Prostate gland (tissue), 2 donors: ENCODE measurements around the gene THOP1. TPM values are rescaled to one million over a fixed set of nuclear protein-coding genes. Genes with fewer than 3 reads are reported as not detected.

Experiments
- DNase-seq: peaks from one replicate; pipeline ENCODE4 v3.0.0-alpha.2; 2019; ENCODE audit warnings: low spot score
- H3K27ac ChIP-seq, 2 donors: fragments of 200-600 bp; sonication (generic); 2 replicates each; pipeline ENCODE4 v1.5.1; 2017 to 2019
- H3K27me3 ChIP-seq: fragments of 200-600 bp; sonication (generic); replicated peaks from 2 replicates; pipeline ENCODE4 v1.5.1; 2019; ENCODE audit not compliant: insufficient read depth
- H3K36me3 ChIP-seq, 2 donors: fragments of 200-600 bp; sonication (generic); 1 replicate in 1 of 2; 2 replicates in 1 of 2; pipeline versions ENCODE4 v1.5.1 to v1.8.1; 2017 to 2019
- H3K4me1 ChIP-seq: fragments of 200-600 bp; sonication (generic); replicated peaks from 2 replicates; pipeline ENCODE4 v1.5.1; 2019
- H3K4me3 ChIP-seq, 2 donors: fragments of 200-600 bp; sonication (generic); 2 replicates each; pipeline ENCODE4 v1.5.1; 2017 to 2019
- H3K9me3 ChIP-seq: fragments of 200-600 bp; sonication (generic); 2 replicates; pipeline ENCODE4 v1.5.1; 2017
- POLR2A ChIP-seq: fragments of 450-650 bp; IDR thresholded peaks from one replicate; pipeline ENCODE4 v1.6.1; 2016; ENCODE audit warnings: antibody characterized with exemption, mild to moderate bottlenecking
- POLR2AphosphoS5 ChIP-seq: sonication (generic); formaldehyde crosslinking; IDR thresholded peaks from one replicate; pipeline ENCODE4 v1.6.1; 2017; ENCODE audit warnings: antibody characterized with exemption
- WGBS: methylation state at CpG from one replicate; pipeline ENCODE4 v1.1.5; 2018; 5-methylcytosine and 5-hydroxymethylcytosine counted together
- intact Hi-C: fragments of 100-400 bp; cut with DNase I; formaldehyde crosslinking; loops from one replicate; pipeline ENCODE4 v1.14.2; 2022
- total RNA-seq, 2 donors: library from RNA; depleted of rRNA; stranded (reverse); fragments of >200 nt; gene quantifications; one replicate each; pipeline ENCODE4 v1.1.0, GENCODE V29; 2016
- TF ChIP-seq, protein P1 (sequence below), 4 experiments: fragments of 200-600 bp in 2 of 4; fragments of 450-650 bp in 2 of 4; sonication (generic) in 2 of 4; IDR thresholded peaks; 1 replicate in 3 of 4; 2 replicates in 1 of 4; pipeline ENCODE4 v1.5.1; 2016 to 2019; ENCODE audit warnings: antibody characterized with exemption in 4 of 4, mild to moderate bottlenecking in 2 of 4, moderate library complexity in 2 of 4

Gene THOP1
- total RNA-seq, 2 donors from 2014 or later, result 119 to 132 TPM

DNA sequence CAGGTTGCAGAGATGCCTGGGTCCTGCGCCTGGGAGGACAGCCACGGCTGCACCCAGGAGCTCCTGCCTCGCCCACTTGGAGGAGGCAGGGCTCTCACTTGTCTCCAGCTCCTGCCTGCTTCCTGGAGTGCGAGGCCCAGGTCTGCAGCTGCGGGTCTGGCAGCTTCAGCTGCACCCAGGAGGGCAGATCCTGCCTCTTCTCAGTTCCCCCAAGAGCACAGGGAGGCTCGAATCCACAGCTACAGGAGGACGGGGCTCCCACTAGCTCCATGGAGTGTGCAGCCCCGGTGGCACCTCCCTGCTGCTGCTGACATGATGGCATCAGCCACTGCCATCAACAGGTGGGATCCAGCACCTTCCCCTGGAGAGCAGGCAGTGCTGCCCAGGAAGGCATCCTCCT lies 38.8 kb downstream of the THOP1 start:
- Histone ChIP-seq H3K27ac (no peak overlapping the region), H3K27me3 (no peaks in the 10 kb centered on the region), H3K4me3 (no peak overlapping the region), H3K36me3 (no peaks in the 10 kb centered on the region), H3K9me3 (no peaks in the 10 kb centered on the region), H3K4me1 (no peaks in the 10 kb centered on the region)
- 78% methylated on average over 8 of the region's 8 CpGs for WGBS
- intact Hi-C loops, result no loop called here
- no peak for DNase-seq
- TF ChIP-seq, protein P1, sequence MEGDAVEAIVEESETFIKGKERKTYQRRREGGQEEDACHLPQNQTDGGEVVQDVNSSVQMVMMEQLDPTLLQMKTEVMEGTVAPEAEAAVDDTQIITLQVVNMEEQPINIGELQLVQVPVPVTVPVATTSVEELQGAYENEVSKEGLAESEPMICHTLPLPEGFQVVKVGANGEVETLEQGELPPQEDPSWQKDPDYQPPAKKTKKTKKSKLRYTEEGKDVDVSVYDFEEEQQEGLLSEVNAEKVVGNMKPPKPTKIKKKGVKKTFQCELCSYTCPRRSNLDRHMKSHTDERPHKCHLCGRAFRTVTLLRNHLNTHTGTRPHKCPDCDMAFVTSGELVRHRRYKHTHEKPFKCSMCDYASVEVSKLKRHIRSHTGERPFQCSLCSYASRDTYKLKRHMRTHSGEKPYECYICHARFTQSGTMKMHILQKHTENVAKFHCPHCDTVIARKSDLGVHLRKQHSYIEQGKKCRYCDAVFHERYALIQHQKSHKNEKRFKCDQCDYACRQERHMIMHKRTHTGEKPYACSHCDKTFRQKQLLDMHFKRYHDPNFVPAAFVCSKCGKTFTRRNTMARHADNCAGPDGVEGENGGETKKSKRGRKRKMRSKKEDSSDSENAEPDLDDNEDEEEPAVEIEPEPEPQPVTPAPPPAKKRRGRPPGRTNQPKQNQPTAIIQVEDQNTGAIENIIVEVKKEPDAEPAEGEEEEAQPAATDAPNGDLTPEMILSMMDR (IDR thresholded peaks at IDR 0.05), result no peak
- TF ChIP-seq POLR2A (no peak), POLR2AphosphoS5 (no peak)

DNA sequence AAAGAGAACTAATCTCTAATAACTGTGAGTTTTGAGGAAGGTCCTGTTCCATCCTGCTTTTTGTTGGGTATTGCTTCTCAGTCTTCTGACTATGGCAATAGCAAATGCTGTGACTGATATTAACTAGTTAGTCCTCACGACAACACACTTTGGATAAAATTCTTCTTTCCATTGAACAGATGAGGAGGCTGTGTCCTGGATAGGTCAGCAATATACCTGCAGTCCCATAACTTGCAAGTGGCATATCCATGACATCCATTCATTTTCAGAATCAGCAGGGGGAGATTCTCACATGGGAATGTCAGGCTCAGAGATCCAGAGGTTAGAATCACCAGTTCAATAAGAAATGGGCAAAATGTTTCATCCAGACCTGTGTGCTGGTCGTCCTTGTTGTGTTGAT lies 41.7 kb downstream of the THOP1 start:
- Histone ChIP-seq H3K9me3 (no peaks in the 10 kb centered on the region), H3K4me1 (no peaks in the 10 kb centered on the region), H3K27me3 (no peaks in the 10 kb centered on the region), H3K4me3 (no peak overlapping the region), H3K36me3 (no peaks in the 10 kb centered on the region), H3K27ac (no peak overlapping the region)
- no peak for DNase-seq
- intact Hi-C loops, result no loop called here
- 96% methylated on average over 2 of the region's 2 CpGs for WGBS
- no peak for TF ChIP-seq POLR2A

GRCh38 chr19:2827840-2828489 lies 42.7 kb downstream of the THOP1 start:
- H3K27me3 ChIP-seq, result no peaks in the 10 kb centered on the region
- TF ChIP-seq POLR2A, result no peak
- TF ChIP-seq, protein P1 (IDR thresholded peaks at IDR 0.05), result no peak
- no peak for TF ChIP-seq POLR2AphosphoS5
- H3K4me3 ChIP-seq, result no peak overlapping the region
- WGBS, result 95% methylated on average over 13 of the region's 13 CpGs
- no peak overlapping the region for H3K27ac ChIP-seq
- intact Hi-C loops, result no loop called here
- no peak for DNase-seq
- peaks cover 2 to 5% of the 10 kb centered on the region in 2 donors for H3K36me3 ChIP-seq
- no peaks in the 10 kb centered on the region for H3K4me1 ChIP-seq
- H3K9me3 ChIP-seq, result no peaks in the 10 kb centered on the region

GRCh38 chr19:2834294-2834871 lies 49.1 kb downstream of the THOP1 start:
- no peak for DNase-seq
- H3K9me3 ChIP-seq, result no peaks in the 10 kb centered on the region
- TF ChIP-seq, protein P1 (IDR thresholded peaks at IDR 0.05), result no peak
- no peak for TF ChIP-seq POLR2AphosphoS5
- no peak for TF ChIP-seq POLR2A
- no peak overlapping the region for H3K27ac ChIP-seq
- no peaks in the 10 kb centered on the region for H3K27me3 ChIP-seq
- H3K4me3 ChIP-seq, result no peak overlapping the region
- H3K36me3 ChIP-seq, result peaks cover 11 to 19% of the 10 kb centered on the region in 2 donors
- 92% methylated on average over 19 of the region's 19 CpGs for WGBS
- intact Hi-C loops, result no loop called here
- no peaks in the 10 kb centered on the region for H3K4me1 ChIP-seq

DNA sequence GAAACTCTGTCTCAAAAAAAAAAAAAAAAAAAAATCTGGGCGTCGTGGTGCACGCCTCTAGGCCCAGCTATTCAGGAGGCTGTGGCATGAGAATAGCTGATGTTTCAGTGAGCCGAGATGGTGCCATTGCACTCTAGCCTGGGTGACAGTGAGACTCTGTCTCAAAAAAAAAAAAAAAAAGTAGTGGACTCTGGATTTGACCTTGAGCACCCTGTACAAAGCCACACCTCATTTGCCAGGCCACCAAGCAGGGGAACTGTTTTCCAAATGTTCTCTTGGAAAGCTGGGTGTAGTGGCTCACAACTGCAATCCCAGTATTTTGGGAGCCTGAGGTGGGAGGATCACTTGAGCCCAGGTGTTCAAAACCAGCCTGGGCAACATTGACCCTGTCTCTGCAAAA lies 52.1 kb downstream of the THOP1 start:
- intact Hi-C loops, result no loop called here
- no peak for DNase-seq
- no peaks in the 10 kb centered on the region for H3K4me1 ChIP-seq
- H3K4me3 ChIP-seq, result no peak overlapping the region
- peaks cover 11 to 16% of the 10 kb centered on the region in 2 donors for H3K36me3 ChIP-seq
- H3K9me3 ChIP-seq, result no peaks in the 10 kb centered on the region
- no peak for TF ChIP-seq POLR2A
- TF ChIP-seq, protein P1 (IDR thresholded peaks at IDR 0.05), result no peak
- TF ChIP-seq POLR2AphosphoS5, result no peak
- H3K27me3 ChIP-seq, result no peaks in the 10 kb centered on the region
- no peak overlapping the region for H3K27ac ChIP-seq
- WGBS, result 87% methylated on average over 4 of the region's 4 CpGs
